Adrenal gland (tissue), 5 donors: ENCODE data around the gene KIAA1191.

Source experiments
- POLR2A ChIP-seq, 2 donors: fragments of 450-650 bp; IDR thresholded peaks; one replicate each; pipeline ENCODE4 v1.6.1; 2017; ENCODE audit warnings: antibody characterized with exemption in 2 of 2, mild to moderate bottlenecking in 2 of 2, moderate library complexity in 1 of 2
- TF ChIP-seq, protein P1 (sequence below), 6 experiments: fragments of 450-650 bp in 4 of 6; fragments of 200-600 bp in 2 of 6; sonication (generic) in 1 of 6; IDR thresholded peaks; 1 replicate in 5 of 6; 2 replicates in 1 of 6; pipeline versions ENCODE4 v1.5.1 to v1.8.0; 2016 to 2021; ENCODE audit warnings: antibody characterized with exemption in 6 of 6, mild to moderate bottlenecking in 2 of 6, moderate library complexity in 1 of 6
- donor health status: DM: no; HTN: no; CAD: no.

DNA sequence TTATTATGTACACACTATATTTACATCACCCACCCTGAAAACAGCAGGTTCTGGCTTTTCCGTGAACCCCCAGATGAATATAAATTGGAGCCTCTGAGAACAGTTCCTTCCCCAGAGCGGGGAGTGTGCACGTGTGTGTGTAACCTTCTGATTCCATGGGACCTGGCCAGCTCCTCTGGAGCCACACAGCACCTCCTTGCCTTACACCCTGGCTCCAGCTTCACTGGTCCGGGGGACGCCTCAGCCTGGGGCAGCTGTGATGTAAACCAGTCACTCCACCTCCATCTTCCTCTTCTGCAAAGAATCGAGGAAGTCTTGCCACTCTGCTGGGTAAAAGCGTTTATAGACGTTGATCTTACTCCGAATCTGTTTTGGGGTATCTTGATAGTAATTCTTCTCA, 22.4 kb upstream of the KIAA1191 start:
- TF ChIP-seq, protein P1, sequence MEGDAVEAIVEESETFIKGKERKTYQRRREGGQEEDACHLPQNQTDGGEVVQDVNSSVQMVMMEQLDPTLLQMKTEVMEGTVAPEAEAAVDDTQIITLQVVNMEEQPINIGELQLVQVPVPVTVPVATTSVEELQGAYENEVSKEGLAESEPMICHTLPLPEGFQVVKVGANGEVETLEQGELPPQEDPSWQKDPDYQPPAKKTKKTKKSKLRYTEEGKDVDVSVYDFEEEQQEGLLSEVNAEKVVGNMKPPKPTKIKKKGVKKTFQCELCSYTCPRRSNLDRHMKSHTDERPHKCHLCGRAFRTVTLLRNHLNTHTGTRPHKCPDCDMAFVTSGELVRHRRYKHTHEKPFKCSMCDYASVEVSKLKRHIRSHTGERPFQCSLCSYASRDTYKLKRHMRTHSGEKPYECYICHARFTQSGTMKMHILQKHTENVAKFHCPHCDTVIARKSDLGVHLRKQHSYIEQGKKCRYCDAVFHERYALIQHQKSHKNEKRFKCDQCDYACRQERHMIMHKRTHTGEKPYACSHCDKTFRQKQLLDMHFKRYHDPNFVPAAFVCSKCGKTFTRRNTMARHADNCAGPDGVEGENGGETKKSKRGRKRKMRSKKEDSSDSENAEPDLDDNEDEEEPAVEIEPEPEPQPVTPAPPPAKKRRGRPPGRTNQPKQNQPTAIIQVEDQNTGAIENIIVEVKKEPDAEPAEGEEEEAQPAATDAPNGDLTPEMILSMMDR (IDR thresholded peaks at IDR 0.05): no peak
- no peak for TF ChIP-seq POLR2A (IDR thresholded peaks at IDR 0.05)
